Body of pancreas (tissue), 4 donors: ENCODE measurements around the gene CNDP2. TPM values are rescaled to one million over a fixed set of nuclear protein-coding genes. Genes with fewer than 3 reads are reported as not detected.
A peak's percentile ranks its signal among the peaks of the same experiment; 100 is the strongest.

ENCODE experiments used
- ATAC-seq: fragments of 150-250 bp; one replicate; pipeline ENCODE4 v1.9.1; 2016
- DNase-seq, 4 donors: peaks; one replicate each; pipeline ENCODE4 v3.0.0-alpha.2; 2019
- H3K27ac ChIP-seq, 4 donors: fragments of 200-600 bp; sonication (generic); 1 replicate in 3 of 4; 2 replicates in 1 of 4; pipeline versions ENCODE4 v1.5.1 to v1.6.1; 2016 to 2019; ENCODE audit warnings: mild to moderate bottlenecking in 1 of 4, mixed read lengths in 1 of 4, moderate library complexity in 1 of 4
- H3K27me3 ChIP-seq, 2 donors: fragments of 200-600 bp; sonication (generic); one replicate each; pipeline ENCODE4 v1.6.0; 2016; ENCODE audit warnings: mild to moderate bottlenecking in 1 of 2
- H3K36me3 ChIP-seq, 2 donors: fragments of 200-600 bp; sonication (generic); replicated peaks in 1 of 2; 2 replicates each; pipeline ENCODE4 v1.5.1; 2016; ENCODE audit warnings: low read depth in 2 of 2; ENCODE audit not compliant: insufficient read depth in 1 of 2
- H3K4me1 ChIP-seq: fragments of 200-600 bp; sonication (generic); one replicate; pipeline ENCODE4 v1.6.0; 2016
- H3K4me3 ChIP-seq, 2 donors: fragments of 200-600 bp; sonication (generic); 1 replicate in 1 of 2; 2 replicates in 1 of 2; pipeline ENCODE4 v1.5.1; 2016 to 2019
- H3K9me3 ChIP-seq, 3 donors: fragments of 200-600 bp; sonication (generic); 1 replicate in 2 of 3; 2 replicates in 1 of 3; pipeline ENCODE4 v1.5.1; 2016
- CTCF ChIP-seq, 7 experiments: fragments of 450-650 bp in 4 of 7; fragments of 200-600 bp in 3 of 7; sonication (generic) in 3 of 7; IDR thresholded peaks; one replicate each; pipeline ENCODE4 v1.5.1; 2016 to 2019; ENCODE audit warnings: antibody characterized with exemption in 7 of 7
- POLR2A ChIP-seq, 3 donors: fragments of 450-650 bp; IDR thresholded peaks; one replicate each; pipeline ENCODE4 v1.6.1; 2016; ENCODE audit warnings: antibody characterized with exemption in 3 of 3, mild to moderate bottlenecking in 2 of 3
- WGBS, 2 donors: methylation state at CpG; one replicate each; pipeline ENCODE4 v1.1.5; 2017; 5-methylcytosine and 5-hydroxymethylcytosine counted together
- intact Hi-C: fragments of 100-400 bp; cut with DNase I; formaldehyde crosslinking; loops from one replicate; pipeline ENCODE4 v1.15.1; 2023
- total RNA-seq, 2 donors: library from RNA; depleted of rRNA; stranded (reverse); fragments of >200 nt; gene quantifications; one replicate each; pipeline ENCODE4 v1.1.0, GENCODE V29; 2016

The CNDP2 gene
- total RNA-seq, 2 donors from 2014 or later = 83.0 to 145 TPM

DNA sequence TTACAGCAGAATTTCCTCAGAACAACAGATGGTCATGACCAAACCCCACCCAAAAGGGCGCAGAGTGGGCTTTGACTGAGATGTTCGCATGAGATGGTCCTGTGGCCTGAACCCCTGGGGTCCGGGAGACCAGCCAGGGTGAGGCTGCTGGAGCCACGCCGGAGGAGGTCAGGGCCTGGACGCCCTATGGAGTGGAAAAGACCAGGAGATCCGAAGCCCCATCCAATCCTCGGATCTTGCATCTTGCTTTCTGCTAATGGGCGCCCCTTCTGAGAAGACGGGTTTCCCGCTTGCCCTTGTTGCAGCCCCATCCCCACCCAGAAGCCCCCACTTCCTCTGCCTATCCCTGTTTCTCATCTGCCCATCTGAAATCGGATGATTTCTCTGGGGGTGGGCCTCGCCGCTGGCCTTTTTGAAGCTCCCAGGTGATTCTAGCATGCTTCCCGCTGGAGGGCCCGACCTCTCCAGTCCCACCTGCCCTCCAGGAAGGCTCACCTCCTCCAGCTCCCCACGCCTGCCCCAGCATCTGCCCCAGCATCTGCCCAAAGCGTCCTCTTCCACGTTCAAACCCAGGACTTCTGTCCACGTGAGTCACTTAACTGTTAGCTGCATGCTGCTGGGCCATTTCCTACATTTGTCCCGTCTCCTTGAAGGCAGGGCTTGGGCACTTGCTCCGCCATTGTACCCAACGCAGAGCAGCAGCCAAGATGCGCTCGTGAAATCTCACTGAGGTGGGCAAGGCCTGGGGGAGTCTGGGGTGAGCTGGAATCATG lies 33.8 kb downstream of the CNDP2 start:
- TF ChIP-seq POLR2A (IDR thresholded peaks at IDR 0.05) (no peak), CTCF (IDR thresholded peaks at IDR 0.05) (no peak)
- Histone ChIP-seq H3K4me1 (peaks cover 19% of the 10 kb centered on the region), H3K27ac (no peak overlapping the region), H3K9me3 (no peaks in the 10 kb centered on the region), H3K36me3 (no peaks in the 10 kb centered on the region), H3K27me3 (no peaks in the 10 kb centered on the region), H3K4me3 (no peak overlapping the region)
- no peak for ATAC-seq
- intact Hi-C loops = no loop called here
- DNase-seq = peak in 1 of 4 donors; percentile 7
- WGBS, 2 donors = 92 to 94% methylated on average over 25 of the region's 25 CpGs

GRCh38 chr18:74530584-74530862 lies 34.4 kb downstream of the CNDP2 start:
- peaks cover 14% of the 10 kb centered on the region for H3K4me1 ChIP-seq
- no peak for TF ChIP-seq CTCF (IDR thresholded peaks at IDR 0.05)
- no peaks in the 10 kb centered on the region for H3K27me3 ChIP-seq
- 40 to 53% methylated on average over 6 of the region's 6 CpGs for WGBS, 2 donors
- ATAC-seq (no peak), DNase-seq (no peak)
- intact Hi-C loops = no loop called here
- no peak overlapping the region for H3K27ac ChIP-seq
- no peaks in the 10 kb centered on the region for H3K36me3 ChIP-seq
- no peak overlapping the region for H3K4me3 ChIP-seq
- H3K9me3 ChIP-seq = no peaks in the 10 kb centered on the region

DNA sequence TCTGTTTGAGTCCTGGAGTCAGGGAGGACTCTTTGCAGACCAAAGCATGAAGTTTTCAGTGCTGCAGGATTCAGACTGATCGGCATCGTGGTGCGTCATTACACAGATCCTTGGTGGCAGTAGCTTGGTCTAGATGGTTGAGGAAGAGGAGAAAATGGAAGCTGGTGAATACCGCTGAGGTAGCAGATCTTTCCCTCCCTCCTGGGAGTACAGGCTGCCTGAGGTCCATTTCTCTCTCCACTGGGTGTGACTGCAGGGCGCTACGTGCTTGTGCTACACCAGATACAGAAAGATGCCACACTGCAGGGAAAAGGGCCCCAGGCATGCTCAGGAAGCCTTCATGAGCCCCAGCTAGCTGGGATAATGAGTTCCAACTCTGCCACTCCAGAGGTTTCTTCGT lies 34.9 kb downstream of the CNDP2 start:
- Histone ChIP-seq H3K4me1 (peaks cover 9% of the 10 kb centered on the region), H3K9me3 (no peaks in the 10 kb centered on the region), H3K27me3 (no peaks in the 10 kb centered on the region), H3K36me3 (no peaks in the 10 kb centered on the region), H3K4me3 (no peak overlapping the region), H3K27ac (no peak overlapping the region)
- ATAC-seq (no peak), DNase-seq (no peak)
- WGBS, 2 donors = 87 to 96% methylated on average over 7 of the region's 7 CpGs
- TF ChIP-seq POLR2A (IDR thresholded peaks at IDR 0.05) = no peak
- no peak for TF ChIP-seq CTCF (IDR thresholded peaks at IDR 0.05)
- intact Hi-C loops = no loop called here

- DNase-seq (peak in 1 of 4 donors; percentile 4), ATAC-seq (no peak)
- Histone ChIP-seq H3K27ac (no peak overlapping the region), H3K36me3 (no peaks in the 10 kb centered on the region), H3K9me3 (no peaks in the 10 kb centered on the region), H3K4me1 (no peaks in the 10 kb centered on the region), H3K27me3 (no peaks in the 10 kb centered on the region), H3K4me3 (no peak overlapping the region)
- no peak for TF ChIP-seq CTCF (IDR thresholded peaks at IDR 0.05)
- TF ChIP-seq POLR2A (IDR thresholded peaks at IDR 0.05) = no peak
- WGBS, 2 donors = 72 to 73% methylated on average over 8 to 9 of the region's 9 CpGs
- intact Hi-C loops = no loop called here
These were observed 36.4 kb downstream of the CNDP2 start for GRCh38 chr18:74532511-74533025.

- DNase-seq (no peak), ATAC-seq (no peak)
- Histone ChIP-seq H3K27ac (no peak overlapping the region), H3K36me3 (no peaks in the 10 kb centered on the region), H3K4me1 (peaks cover 4% of the 10 kb centered on the region), H3K9me3 (no peaks in the 10 kb centered on the region), H3K4me3 (no peak overlapping the region), H3K27me3 (no peaks in the 10 kb centered on the region)
- intact Hi-C loops = no loop called here
- WGBS, 2 donors = 96 to 98% methylated on average over 12 of the region's 12 CpGs
- TF ChIP-seq CTCF (IDR thresholded peaks at IDR 0.05) = no peak
- no peak for TF ChIP-seq POLR2A (IDR thresholded peaks at IDR 0.05)
These were observed 37.5 kb downstream of the CNDP2 start for GRCh38 chr18:74533666-74534065.
